ENCODE results near the gene SIDT1. TPM values are rescaled to one million over a fixed set of nuclear protein-coding genes. Genes with fewer than 3 reads are reported as not detected.
A peak's percentile ranks its signal among the peaks of the same experiment; 100 is the strongest.

Gene SIDT1
- total RNA-seq, 1 donor from 2014 or later = not detected

- no peak for TF ChIP-seq CTCF (IDR thresholded peaks at IDR 0.05; ENCODE audit: insufficient read depth, low read depth, low read length)
- no peak for TF ChIP-seq EZH2 (IDR thresholded peaks at IDR 0.05; ENCODE audit: insufficient read depth, low read length)
- Mint-ChIP-seq H3K27ac (ENCODE audit: unreplicated experiment) (no peak overlapping the region), H3K4me1 (ENCODE audit: low read depth, unreplicated experiment) (no peaks in the 10 kb centered on the region), H3K4me3 (ENCODE audit: unreplicated experiment) (no peak overlapping the region), H3K36me3 (ENCODE audit: low read depth, unreplicated experiment) (peaks cover 38% of the 10 kb centered on the region), H3K27me3 (ENCODE audit: low read depth, unreplicated experiment) (no peaks in the 10 kb centered on the region), H3K9me3 (ENCODE audit: unreplicated experiment) (peaks cover 7% of the 10 kb centered on the region)
- peaks cover 23% of the 10 kb centered on the region for H3K36me3 ChIP-seq (ENCODE audit: insufficient read depth, low read length)
- no peak overlapping the region for H3K9ac ChIP-seq (ENCODE audit: low read length)
- H3K9me3 ChIP-seq (ENCODE audit: insufficient read depth, low read depth, low read length) = no peaks in the 10 kb centered on the region
- H4K20me1 ChIP-seq (ENCODE audit: insufficient read depth, low read length) = no peaks in the 10 kb centered on the region
- no peaks in the 10 kb centered on the region for H3K79me2 ChIP-seq (ENCODE audit: insufficient read depth, low read length)
- no peak overlapping the region for H3K27ac ChIP-seq (ENCODE audit: low read depth, low read length)
- DNase-seq (ENCODE audit: low read depth) = no peak
- H3K4me3 ChIP-seq (ENCODE audit: insufficient read depth, low read depth, low read length) = no peak overlapping the region
- no peak overlapping the region for H2AFZ ChIP-seq (ENCODE audit: low read depth, low read length)
- no peaks in the 10 kb centered on the region for H3K4me1 ChIP-seq (ENCODE audit: insufficient read depth, low read length)
- H3K4me2 ChIP-seq (ENCODE audit: low read length) = no peak overlapping the region
- H3K27me3 ChIP-seq (ENCODE audit: insufficient read depth, low read length) = no peaks in the 10 kb centered on the region
- FAIRE-seq = no peak
These were observed 127.6 kb downstream of the SIDT1 start for GRCh38 chr3:113659996-113660395.

- no peak for TF ChIP-seq CTCF (IDR thresholded peaks at IDR 0.05; ENCODE audit: insufficient read depth, low read depth, low read length)
- TF ChIP-seq EZH2 (IDR thresholded peaks at IDR 0.05; ENCODE audit: insufficient read depth, low read length) = no peak
- peaks cover 19% of the 10 kb centered on the region for H3K36me3 ChIP-seq (ENCODE audit: insufficient read depth, low read length)
- no peak overlapping the region for H3K27ac Mint-ChIP-seq (ENCODE audit: unreplicated experiment)
- no peaks in the 10 kb centered on the region for H3K27me3 Mint-ChIP-seq (ENCODE audit: low read depth, unreplicated experiment)
- H3K9me3 ChIP-seq (ENCODE audit: insufficient read depth, low read depth, low read length) = no peaks in the 10 kb centered on the region
- no peak overlapping the region for H3K4me3 Mint-ChIP-seq (ENCODE audit: unreplicated experiment)
- no peaks in the 10 kb centered on the region for H3K79me2 ChIP-seq (ENCODE audit: insufficient read depth, low read length)
- no peak overlapping the region for H3K4me2 ChIP-seq (ENCODE audit: low read length)
- H3K4me1 Mint-ChIP-seq (ENCODE audit: low read depth, unreplicated experiment) = no peaks in the 10 kb centered on the region
- no peak overlapping the region for H2AFZ ChIP-seq (ENCODE audit: low read depth, low read length)
- H3K36me3 Mint-ChIP-seq (ENCODE audit: low read depth, unreplicated experiment) = peaks cover 38% of the 10 kb centered on the region
- H3K9me3 Mint-ChIP-seq (ENCODE audit: unreplicated experiment) = peaks cover 7% of the 10 kb centered on the region
- DNase-seq (ENCODE audit: low read depth) (no peak), FAIRE-seq (no peak)
- no peaks in the 10 kb centered on the region for H3K4me1 ChIP-seq (ENCODE audit: insufficient read depth, low read length)
- no peak overlapping the region for H3K9ac ChIP-seq (ENCODE audit: low read length)
- no peaks in the 10 kb centered on the region for H3K27me3 ChIP-seq (ENCODE audit: insufficient read depth, low read length)
- no peak overlapping the region for H3K27ac ChIP-seq (ENCODE audit: low read depth, low read length)
- no peak overlapping the region for H3K4me3 ChIP-seq (ENCODE audit: insufficient read depth, low read depth, low read length)
- H4K20me1 ChIP-seq (ENCODE audit: insufficient read depth, low read length) = no peaks in the 10 kb centered on the region
These were observed 128.1 kb downstream of the SIDT1 start for GRCh38 chr3:113660458-113660857.

- Histone ChIP-seq H3K9me3 (ENCODE audit: insufficient read depth, low read depth, low read length) (no peaks in the 10 kb centered on the region), H3K4me1 (ENCODE audit: insufficient read depth, low read length) (no peaks in the 10 kb centered on the region), H3K27ac (ENCODE audit: low read depth, low read length) (no peak overlapping the region), H3K27me3 (ENCODE audit: insufficient read depth, low read length) (no peaks in the 10 kb centered on the region), H3K79me2 (ENCODE audit: insufficient read depth, low read length) (no peaks in the 10 kb centered on the region), H3K4me2 (ENCODE audit: low read length) (no peak overlapping the region), H3K9ac (ENCODE audit: low read length) (no peak overlapping the region), H3K36me3 (ENCODE audit: insufficient read depth, low read length) (peaks cover 16% of the 10 kb centered on the region), H4K20me1 (ENCODE audit: insufficient read depth, low read length) (no peaks in the 10 kb centered on the region), H3K4me3 (ENCODE audit: insufficient read depth, low read depth, low read length) (no peak overlapping the region), H2AFZ (ENCODE audit: low read depth, low read length) (no peak overlapping the region)
- Mint-ChIP-seq H3K9me3 (ENCODE audit: unreplicated experiment) (peaks cover 5% of the 10 kb centered on the region), H3K27me3 (ENCODE audit: low read depth, unreplicated experiment) (no peaks in the 10 kb centered on the region), H3K4me3 (ENCODE audit: unreplicated experiment) (no peak overlapping the region), H3K36me3 (ENCODE audit: low read depth, unreplicated experiment) (peaks cover 37% of the 10 kb centered on the region), H3K27ac (ENCODE audit: unreplicated experiment) (no peak overlapping the region), H3K4me1 (ENCODE audit: low read depth, unreplicated experiment) (no peaks in the 10 kb centered on the region)
- TF ChIP-seq CTCF (IDR thresholded peaks at IDR 0.05; ENCODE audit: insufficient read depth, low read depth, low read length) = no peak
- TF ChIP-seq EZH2 (IDR thresholded peaks at IDR 0.05; ENCODE audit: insufficient read depth, low read length) = no peak
- FAIRE-seq = no peak
- peak; percentile 50 for DNase-seq (ENCODE audit: low read depth)
These were observed 128.5 kb downstream of the SIDT1 start for GRCh38 chr3:113660896-113661295.
